HepG2 (cell line): Measurements from ENCODE around the gene KAZN. TPM values are rescaled to one million over a fixed set of nuclear protein-coding genes. Genes with fewer than 3 reads are reported as not detected.

ENCODE experiments used
- AHDC1 ChIP-seq: sonication (generic); formaldehyde crosslinking; IDR thresholded peaks from 2 replicates; pipeline ENCODE4 v1.5.1; 2020; ENCODE audit warnings: mild to moderate bottlenecking, missing genetic modification reagents, borderline replicate concordance
- ASH2L ChIP-seq: fragments of 300-600, 200-600 bp; sonication (generic); IDR thresholded peaks from 2 replicates; pipeline ENCODE4 v1.7.0; 2017; ENCODE audit warnings: low read depth, mild to moderate bottlenecking, moderate library complexity, mixed read lengths, low read length; ENCODE audit not compliant: insufficient read length
- CHD4 ChIP-seq: fragments of 200-600 bp; sonication (generic); IDR thresholded peaks from 2 replicates; pipeline ENCODE4 v1.7.0; 2017; ENCODE audit warnings: mild to moderate bottlenecking, low read length, borderline replicate concordance
- DNMT1 ChIP-seq: sonication (generic); formaldehyde crosslinking; IDR thresholded peaks from 2 replicates; pipeline ENCODE4 v1.5.1; 2020; ENCODE audit warnings: mild to moderate bottlenecking, missing genetic modification reagents
- NFKB2 ChIP-seq: sonication (generic); formaldehyde crosslinking; IDR thresholded peaks from 2 replicates; pipeline ENCODE4 v1.4.0; 2020; ENCODE audit warnings: missing genetic modification reagents, borderline replicate concordance
- PREB ChIP-seq: sonication (generic); formaldehyde crosslinking; IDR thresholded peaks from 2 replicates; pipeline ENCODE4 v1.4.0; 2020; ENCODE audit warnings: missing genetic modification reagents
- REST ChIP-seq, 2 experiments: IDR thresholded peaks; 2 replicates each; pipeline ENCODE4 v1.6.1; 2011 to 2012; ENCODE audit warnings: low read length in 2 of 2, borderline replicate concordance in 1 of 2, low read depth in 1 of 2, mild to moderate bottlenecking in 1 of 2, moderate library complexity in 1 of 2
- ZBTB7B ChIP-seq: sonication (generic); formaldehyde crosslinking; IDR thresholded peaks from 2 replicates; pipeline ENCODE4 v1.4.0; 2020; ENCODE audit warnings: missing genetic modification reagents
- ZBTB8A ChIP-seq: sonication (generic); formaldehyde crosslinking; IDR thresholded peaks from 2 replicates; pipeline ENCODE4 v1.4.0; 2020; ENCODE audit warnings: mild to moderate bottlenecking, low read depth, missing genetic modification reagents, borderline replicate concordance
- ZNF333 ChIP-seq: sonication (generic); formaldehyde crosslinking; IDR thresholded peaks from 2 replicates; pipeline ENCODE4 v1.4.0; 2020; ENCODE audit warnings: mild to moderate bottlenecking, missing genetic modification reagents, borderline replicate concordance
- ZNF784 ChIP-seq: sonication (generic); formaldehyde crosslinking; IDR thresholded peaks from 2 replicates; pipeline ENCODE4 v1.5.1; 2020; ENCODE audit warnings: missing genetic modification reagents, mild to moderate bottlenecking, borderline replicate concordance
- polyA plus RNA-seq, 8 experiments: library from polyadenylated mRNA; depleted of rRNA in 3 of 8; stranded (reverse) in 7 of 8; unstranded in 1 of 8; fragments of >200 nt; fragmentation: Illumina TruSeq in 4 of 8; extraction: Trizol in 4 of 8; gene quantifications; 2 replicates each; pipeline versions ENCODE4 v1.2.1 to v1.2.3, GENCODE V29; 2011 to 2016; ENCODE audit warnings: low read depth in 4 of 8, missing spikeins in 1 of 8, mixed read lengths in 1 of 8; ENCODE audit not compliant: insufficient read depth in 1 of 8
- total RNA-seq, 5 experiments: library from RNA; depleted of rRNA; stranded (reverse); fragments of >200 nt; fragmentation: Illumina TruSeq; extraction: Trizol; gene quantifications; 2 replicates each; pipeline ENCODE4 v1.2.3, GENCODE V29; 2016; ENCODE audit warnings: low read depth in 1 of 5

KAZN gene
- total and polyA plus RNA-seq, 2 of the 13 experiments (the other 11 are each of a cell fraction or from before 2014, with no cell fraction given): 10.4 to 13.5 TPM

- TF ChIP-seq ZNF784 (CRISPR knock-in tag) (no peak), ZBTB7B (peak; percentile 87), NFKB2 (0 out of 2 replicates have a peak, but pooled peaks have one; percentile 26), CHD4 (no peak), ASH2L (no peak), DNMT1 (CRISPR knock-in tag) (no peak), ZBTB8A (CRISPR knock-in tag) (no peak), PREB (CRISPR knock-in tag) (no peak), REST (IDR thresholded peaks at IDR 0.05; ENCODE audit: borderline replicate concordance in 1 of 2, low read depth in 1 of 2, low read length in 2 of 2) (no peak), ZNF333 (CRISPR knock-in tag) (no peak), AHDC1 (peak; percentile 48; the same call in 1 of the 2 replicates)
Measured at GRCh38 chr1:15020943-15021745, 422.7 kb downstream of the KAZN start (continued).
